NCI-H2107 treated with DMSO at 0.1 percent for 48 hours (cell line): Measurements from ENCODE around the gene ZNF660.

ENCODE experiments used
- DNase-seq: peaks from one replicate; lab custom pipeline; 2025; ENCODE audit not compliant: unreplicated experiment; lab: John Stamatoyannopoulos, UW

The ZNF660 gene

DNA sequence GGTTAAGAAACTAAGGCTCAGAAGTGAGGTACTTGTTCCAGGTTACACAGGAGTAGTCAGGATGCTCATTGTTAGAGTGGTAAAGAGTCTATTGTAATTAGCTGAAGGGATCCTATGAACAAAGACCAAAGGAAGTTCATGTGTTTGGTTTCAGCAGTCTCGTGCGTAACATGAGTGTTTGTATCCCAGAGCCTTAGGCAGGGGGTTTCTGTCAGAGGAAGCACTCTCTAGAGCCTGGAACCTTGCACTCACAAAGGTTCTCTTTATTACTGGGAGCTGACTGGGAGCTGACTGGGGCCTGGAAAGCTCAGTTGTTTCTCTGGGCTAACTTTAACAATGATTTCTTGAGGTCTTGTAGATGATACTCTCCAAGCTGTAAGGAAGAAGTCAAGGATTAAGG, 44.0 kb downstream of the ZNF660 start:
- DNase-seq: no peak

DNA sequence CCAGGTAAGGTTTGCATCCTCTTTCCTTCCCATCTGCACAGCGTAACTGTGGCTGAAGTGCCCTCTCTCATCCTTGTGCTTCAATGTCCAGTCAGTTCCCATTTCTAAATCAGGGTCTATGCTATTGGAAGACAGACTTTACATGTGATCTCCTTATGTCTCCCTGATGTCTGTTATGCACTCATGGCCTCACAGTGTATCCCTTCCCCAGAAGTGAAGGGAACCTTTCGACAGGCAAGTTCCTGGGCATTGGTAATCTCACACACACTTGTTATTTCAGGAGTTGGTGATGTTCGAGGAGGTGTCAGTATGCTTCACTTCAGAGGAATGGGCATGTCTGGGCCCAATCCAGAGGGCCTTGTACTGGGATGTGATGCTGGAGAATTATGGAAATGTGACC, 47.4 kb downstream of the ZNF660 start:
- DNase-seq: no peak

DNA sequence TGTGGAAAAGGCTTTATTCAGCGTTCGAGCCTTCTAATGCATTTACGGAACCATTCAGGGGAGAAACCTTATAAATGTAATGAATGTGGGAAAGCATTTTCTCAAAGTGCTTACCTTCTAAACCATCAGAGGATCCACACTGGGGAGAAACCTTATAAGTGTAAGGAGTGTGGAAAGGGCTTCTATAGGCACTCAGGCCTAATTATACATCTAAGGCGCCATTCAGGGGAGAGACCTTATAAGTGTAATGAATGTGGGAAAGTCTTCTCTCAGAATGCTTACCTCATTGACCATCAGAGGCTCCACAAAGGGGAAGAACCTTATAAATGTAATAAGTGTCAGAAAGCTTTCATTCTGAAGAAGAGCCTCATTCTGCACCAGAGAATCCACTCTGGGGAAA, 57.6 kb downstream of the ZNF660 start:
- DNase-seq: no peak

DNA sequence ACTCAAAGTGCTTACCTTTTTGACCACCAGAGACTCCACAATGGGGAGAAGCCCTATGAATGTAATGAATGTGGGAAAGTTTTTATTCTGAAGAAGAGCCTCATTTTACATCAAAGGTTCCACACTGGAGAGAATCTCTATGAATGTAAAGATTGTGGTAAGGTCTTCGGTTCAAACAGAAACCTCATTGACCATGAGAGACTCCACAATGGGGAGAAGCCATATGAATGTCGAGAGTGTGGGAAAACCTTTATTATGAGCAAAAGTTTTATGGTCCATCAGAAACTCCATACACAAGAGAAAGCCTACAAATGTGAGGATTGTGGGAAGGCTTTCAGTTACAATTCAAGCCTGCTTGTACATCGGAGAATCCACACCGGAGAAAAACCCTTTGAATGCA, 58.3 kb downstream of the ZNF660 start:
- no peak for DNase-seq

- no peak for DNase-seq
These were observed 63.0 kb downstream of the ZNF660 start for GRCh38 chr3:44647771-44648170.

GRCh38 chr3:44648564-44649229, 63.9 kb downstream of the ZNF660 start, which contains the start of gene ZNF35:
Gene ZNF35, plus strand, starts transcription at chr3:44648732. Its CDS starts 2,336 bp downstream, at chr3:44651068.
- peak; percentile 31 for DNase-seq
